Measurements from ENCODE around the gene ST3GAL5. TPM values are rescaled to one million over a fixed set of nuclear protein-coding genes. Genes with fewer than 3 reads are reported as not detected.

ST3GAL5 gene
- total RNA-seq, 1 donor from 2014 or later, result 25.8 TPM

DNA sequence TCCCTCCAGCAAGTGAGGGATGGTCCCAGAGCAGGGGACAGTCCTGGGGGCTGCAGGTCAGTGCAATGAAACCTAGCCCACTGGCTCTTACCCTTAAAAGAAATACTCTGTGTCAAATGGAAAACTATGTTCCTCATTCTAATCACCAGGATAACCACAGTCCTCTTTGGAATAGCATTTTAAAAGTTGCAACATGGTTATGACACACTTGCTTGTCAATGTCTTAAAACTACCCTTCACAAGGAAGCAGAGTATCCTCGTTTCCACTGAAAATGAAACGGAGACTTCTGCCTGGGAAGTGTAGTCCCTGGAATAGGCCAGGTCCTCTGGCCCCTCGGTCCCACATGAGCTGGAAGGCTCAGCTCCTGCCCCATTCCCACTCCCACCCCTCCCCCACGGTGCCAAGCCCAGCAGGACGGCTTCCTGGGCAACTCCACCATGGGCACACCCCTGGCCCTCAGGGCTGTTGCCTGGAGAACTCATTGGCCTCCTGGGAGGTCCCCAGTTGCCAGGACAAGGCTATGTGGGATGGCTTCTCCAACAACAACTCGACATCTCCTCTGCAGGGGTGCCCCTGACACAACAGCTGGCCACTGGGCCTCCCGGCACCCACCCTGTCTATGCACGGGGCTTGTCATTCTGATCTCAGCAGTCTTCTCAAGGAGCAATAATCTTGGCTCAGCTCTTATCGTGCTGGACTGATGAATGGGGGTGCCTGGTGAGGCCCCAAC lies 38.3 kb upstream of the ST3GAL5 start:
- H3K36me3 Mint-ChIP-seq, result no peaks in the 10 kb centered on the region
- no peak overlapping the region for H3K27ac Mint-ChIP-seq
- peaks cover 20% of the 10 kb centered on the region for H3K4me1 Mint-ChIP-seq
- H3K27me3 Mint-ChIP-seq (ENCODE audit: low read depth), result no peaks in the 10 kb centered on the region
- TF ChIP-seq, protein P1, sequence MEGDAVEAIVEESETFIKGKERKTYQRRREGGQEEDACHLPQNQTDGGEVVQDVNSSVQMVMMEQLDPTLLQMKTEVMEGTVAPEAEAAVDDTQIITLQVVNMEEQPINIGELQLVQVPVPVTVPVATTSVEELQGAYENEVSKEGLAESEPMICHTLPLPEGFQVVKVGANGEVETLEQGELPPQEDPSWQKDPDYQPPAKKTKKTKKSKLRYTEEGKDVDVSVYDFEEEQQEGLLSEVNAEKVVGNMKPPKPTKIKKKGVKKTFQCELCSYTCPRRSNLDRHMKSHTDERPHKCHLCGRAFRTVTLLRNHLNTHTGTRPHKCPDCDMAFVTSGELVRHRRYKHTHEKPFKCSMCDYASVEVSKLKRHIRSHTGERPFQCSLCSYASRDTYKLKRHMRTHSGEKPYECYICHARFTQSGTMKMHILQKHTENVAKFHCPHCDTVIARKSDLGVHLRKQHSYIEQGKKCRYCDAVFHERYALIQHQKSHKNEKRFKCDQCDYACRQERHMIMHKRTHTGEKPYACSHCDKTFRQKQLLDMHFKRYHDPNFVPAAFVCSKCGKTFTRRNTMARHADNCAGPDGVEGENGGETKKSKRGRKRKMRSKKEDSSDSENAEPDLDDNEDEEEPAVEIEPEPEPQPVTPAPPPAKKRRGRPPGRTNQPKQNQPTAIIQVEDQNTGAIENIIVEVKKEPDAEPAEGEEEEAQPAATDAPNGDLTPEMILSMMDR (IDR thresholded peaks at IDR 0.05; ENCODE audit: unreplicated experiment), result no peak
- DNase-seq (ENCODE audit: low spot score in 2 of 2, unreplicated experiment in 2 of 2), result no peak
- no peaks in the 10 kb centered on the region for H3K9me3 Mint-ChIP-seq
- no peak overlapping the region for H3K4me3 Mint-ChIP-seq

DNA sequence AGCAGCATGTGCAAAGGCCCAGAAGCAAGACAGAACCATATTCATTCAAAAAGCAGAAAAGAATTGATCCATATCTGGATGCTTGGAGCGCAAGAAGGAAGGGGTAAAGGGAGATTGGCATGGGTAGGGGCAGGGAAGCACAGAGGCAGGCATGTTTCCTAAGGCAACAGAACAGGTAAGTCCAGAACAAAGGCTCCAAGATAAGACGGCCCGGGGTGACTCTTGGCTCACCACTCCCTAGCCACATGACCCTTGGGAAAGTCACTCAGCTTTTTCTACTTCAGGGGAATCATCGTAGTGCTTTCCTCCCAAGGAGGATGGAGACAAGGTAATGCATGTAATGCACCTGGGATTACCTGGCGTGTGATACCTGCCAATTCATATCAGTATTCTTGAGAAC lies 37.7 kb upstream of the ST3GAL5 start:
- peaks cover 26% of the 10 kb centered on the region for H3K4me1 Mint-ChIP-seq
- H3K9me3 Mint-ChIP-seq, result no peaks in the 10 kb centered on the region
- H3K36me3 Mint-ChIP-seq, result no peaks in the 10 kb centered on the region
- DNase-seq (ENCODE audit: low spot score in 2 of 2, unreplicated experiment in 2 of 2), result no peak
- H3K27ac Mint-ChIP-seq, result no peak overlapping the region
- H3K4me3 Mint-ChIP-seq, result no peak overlapping the region
- H3K27me3 Mint-ChIP-seq (ENCODE audit: low read depth), result no peaks in the 10 kb centered on the region
- TF ChIP-seq, protein P1 (IDR thresholded peaks at IDR 0.05; ENCODE audit: unreplicated experiment), result no peak

DNA sequence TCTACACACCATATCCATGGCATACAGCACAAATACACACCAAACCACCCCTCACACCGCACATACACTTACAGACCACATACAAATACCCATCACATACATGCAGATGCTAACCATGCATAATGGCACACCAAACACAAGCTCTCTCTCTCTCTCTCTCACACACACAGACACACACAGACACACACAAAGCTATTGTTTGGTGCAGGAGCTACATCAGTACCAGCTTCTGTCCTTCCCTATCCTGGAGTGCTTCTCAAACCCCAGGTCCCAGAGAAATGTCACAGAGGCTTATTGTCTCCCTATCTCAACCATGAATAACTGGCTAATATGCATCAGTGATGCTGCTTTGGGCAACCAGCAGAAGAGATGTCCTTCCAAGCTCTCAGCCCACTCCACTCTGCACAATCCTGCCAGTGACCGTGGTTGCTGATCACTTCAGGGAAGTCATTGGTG lies 36.5 kb upstream of the ST3GAL5 start:
- Mint-ChIP-seq H3K27ac (no peak overlapping the region), H3K4me1 (peaks cover 26% of the 10 kb centered on the region), H3K4me3 (no peak overlapping the region), H3K27me3 (ENCODE audit: low read depth) (no peaks in the 10 kb centered on the region), H3K9me3 (no peaks in the 10 kb centered on the region), H3K36me3 (no peaks in the 10 kb centered on the region)
- no peak for DNase-seq (ENCODE audit: low spot score in 2 of 2, unreplicated experiment in 2 of 2)
- TF ChIP-seq, protein P1 (IDR thresholded peaks at IDR 0.05; ENCODE audit: unreplicated experiment), result no peak

DNA sequence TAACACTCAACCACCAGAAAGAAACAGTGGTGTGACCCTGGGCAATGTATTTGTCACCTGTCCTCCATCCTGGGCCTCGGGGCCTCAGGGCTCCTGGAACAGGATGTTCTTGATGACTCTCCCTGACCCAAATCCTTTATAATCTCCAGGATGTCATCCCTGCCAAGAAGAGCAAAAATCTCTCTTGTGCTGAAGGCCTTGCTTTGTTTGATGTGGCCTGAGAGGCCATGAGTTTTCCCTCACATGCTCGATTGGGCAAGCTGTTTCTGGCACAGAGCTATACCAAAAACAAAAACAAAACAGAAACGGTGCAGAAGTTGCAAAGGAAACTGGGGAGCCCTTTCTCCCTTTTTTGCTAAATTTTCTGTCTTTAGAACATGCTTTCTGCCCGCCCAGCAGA lies 35.7 kb upstream of the ST3GAL5 start:
- DNase-seq (ENCODE audit: low spot score in 2 of 2, unreplicated experiment in 2 of 2), result no peak
- TF ChIP-seq, protein P1 (IDR thresholded peaks at IDR 0.05; ENCODE audit: unreplicated experiment), result no peak
- no peak overlapping the region for H3K27ac Mint-ChIP-seq

DNA sequence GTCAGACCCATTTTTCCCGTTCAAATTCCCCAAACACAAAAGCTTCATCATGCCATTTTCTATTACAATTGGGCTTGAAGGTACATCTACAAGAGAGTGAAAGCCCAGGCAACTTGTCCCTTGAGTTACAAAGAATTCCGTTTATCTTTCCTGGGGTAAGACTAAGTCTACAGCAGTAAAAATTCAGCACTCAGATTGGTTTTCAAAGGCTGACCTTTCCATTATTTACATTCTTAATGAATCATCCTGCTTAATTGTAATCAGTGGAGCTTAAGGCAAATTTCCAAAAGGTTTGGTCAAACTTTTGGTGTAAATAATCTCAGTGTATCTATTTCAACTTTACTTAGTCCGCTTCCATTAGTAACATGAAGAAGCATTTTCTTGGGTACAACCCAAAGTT lies 33.4 kb upstream of the ST3GAL5 start:
- no peaks in the 10 kb centered on the region for H3K27me3 Mint-ChIP-seq (ENCODE audit: low read depth)
- H3K36me3 Mint-ChIP-seq, result no peaks in the 10 kb centered on the region
- TF ChIP-seq, protein P1 (IDR thresholded peaks at IDR 0.05; ENCODE audit: unreplicated experiment), result no peak
- H3K9me3 Mint-ChIP-seq, result no peaks in the 10 kb centered on the region
- no peak overlapping the region for H3K27ac Mint-ChIP-seq
- peaks cover 18% of the 10 kb centered on the region for H3K4me1 Mint-ChIP-seq
- H3K4me3 Mint-ChIP-seq, result no peak overlapping the region
- no peak for DNase-seq (ENCODE audit: low spot score in 2 of 2, unreplicated experiment in 2 of 2)

More for the DNA sequence above, 35.7 kb upstream of the ST3GAL5 start:
- no peaks in the 10 kb centered on the region for H3K36me3 Mint-ChIP-seq
- H3K4me3 Mint-ChIP-seq, result no peak overlapping the region
- H3K27me3 Mint-ChIP-seq (ENCODE audit: low read depth), result no peaks in the 10 kb centered on the region
- no peaks in the 10 kb centered on the region for H3K9me3 Mint-ChIP-seq
- H3K4me1 Mint-ChIP-seq, result peaks cover 19% of the 10 kb centered on the region

Data from mesothelial cell of epicardium (in vitro differentiated cells).